Subcutaneous adipose tissue (tissue), 4 donors: ENCODE measurements around the gene APOBEC3C. TPM values are rescaled to one million over a fixed set of nuclear protein-coding genes. Genes with fewer than 3 reads are reported as not detected.

Source experiments
- CTCF ChIP-seq: fragments of 450-650 bp; IDR thresholded peaks from one replicate; pipeline ENCODE4 v1.5.1; 2016; ENCODE audit warnings: low read depth, mild to moderate bottlenecking, control low read depth, antibody characterized with exemption, moderate library complexity
- total RNA-seq, 4 donors: library from RNA; depleted of rRNA; stranded (reverse); fragments of >200 nt; gene quantifications; one replicate each; pipeline ENCODE4 v1.1.0, GENCODE V29; 2016

Gene APOBEC3C
- 10 to 100 TPM in 2 of 4 donors, 1 to 10 TPM in 2; 6.6 to 11.2 (median 8.6) TPM for total RNA-seq

GRCh38 chr22:39013942-39014722, at the start of gene APOBEC3C:
Gene APOBEC3C, plus strand, starts transcription at chr22:39014257. Its CDS starts 106 bp downstream, at chr22:39014363.
- no peak for TF ChIP-seq CTCF

GRCh38 chr22:38964306-38964705, 49.8 kb upstream of the APOBEC3C start:
- no peak for TF ChIP-seq CTCF

- no peak for TF ChIP-seq CTCF
Observed at GRCh38 chr22:38964989-38965388, 49.1 kb upstream of the APOBEC3C start.

GRCh38 chr22:38965614-38966379, 48.3 kb upstream of the APOBEC3C start:
- no peak for TF ChIP-seq CTCF

GRCh38 chr22:38966380-38966702, 47.7 kb upstream of the APOBEC3C start:
- no peak for TF ChIP-seq CTCF

GRCh38 chr22:38966942-38967341, 47.1 kb upstream of the APOBEC3C start:
- TF ChIP-seq CTCF: no peak
